Thyroid gland (tissue), 4 donors: Measurements from ENCODE around the gene SLC23A2.

Experiments used
- POLR2A ChIP-seq, 2 donors: fragments of 450-650 bp; IDR thresholded peaks; one replicate each; pipeline ENCODE4 v1.6.1; 2017; ENCODE audit warnings: antibody characterized with exemption in 2 of 2, mild to moderate bottlenecking in 2 of 2, moderate library complexity in 1 of 2
- TF ChIP-seq, protein P1 (sequence below), 6 experiments: fragments of 200-600 bp in 3 of 6; fragments of 450-650 bp in 3 of 6; sonication (generic) in 3 of 6; IDR thresholded peaks; one replicate each; pipeline ENCODE4 v1.5.1; 2016 to 2019; ENCODE audit warnings: antibody characterized with exemption in 6 of 6, mild to moderate bottlenecking in 2 of 6, inconsistent platforms in 1 of 6, moderate library complexity in 1 of 6

DNA sequence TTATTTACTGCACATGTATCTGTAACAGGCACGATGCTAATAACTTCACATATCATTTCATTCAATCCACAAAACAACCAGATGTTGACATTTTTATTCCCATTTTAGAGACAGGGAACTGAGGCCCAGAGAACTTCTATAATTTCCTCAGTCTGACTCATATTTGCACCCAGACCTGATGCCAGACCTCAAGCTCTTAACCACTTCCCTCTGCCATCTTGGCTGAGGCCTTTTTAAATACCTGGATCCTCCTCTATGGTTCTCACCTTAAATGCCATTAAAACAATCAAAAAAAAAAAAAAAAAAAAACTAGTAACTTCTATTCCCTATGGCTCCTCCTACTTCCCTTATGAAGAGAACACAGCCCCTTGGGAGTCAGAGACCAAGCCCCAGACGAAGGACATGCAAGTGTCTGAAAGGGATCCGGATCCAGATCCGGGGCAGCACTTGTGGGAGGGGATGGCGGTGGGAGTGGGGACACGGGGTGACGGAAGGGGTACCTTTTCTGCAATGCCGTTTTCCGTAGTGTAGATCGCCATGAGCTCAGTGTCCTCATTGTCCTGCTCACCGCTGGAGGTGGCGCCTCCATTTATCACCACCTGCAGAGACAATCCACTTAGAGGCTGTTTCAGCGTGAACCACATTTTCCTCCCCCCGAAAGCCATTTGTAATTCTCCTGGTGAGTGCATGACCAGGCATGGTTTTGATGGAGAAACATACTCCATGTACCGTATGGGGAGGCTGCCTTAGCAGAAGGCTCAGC lies 88.7 kb downstream of the SLC23A2 start:
- TF ChIP-seq, protein P1, sequence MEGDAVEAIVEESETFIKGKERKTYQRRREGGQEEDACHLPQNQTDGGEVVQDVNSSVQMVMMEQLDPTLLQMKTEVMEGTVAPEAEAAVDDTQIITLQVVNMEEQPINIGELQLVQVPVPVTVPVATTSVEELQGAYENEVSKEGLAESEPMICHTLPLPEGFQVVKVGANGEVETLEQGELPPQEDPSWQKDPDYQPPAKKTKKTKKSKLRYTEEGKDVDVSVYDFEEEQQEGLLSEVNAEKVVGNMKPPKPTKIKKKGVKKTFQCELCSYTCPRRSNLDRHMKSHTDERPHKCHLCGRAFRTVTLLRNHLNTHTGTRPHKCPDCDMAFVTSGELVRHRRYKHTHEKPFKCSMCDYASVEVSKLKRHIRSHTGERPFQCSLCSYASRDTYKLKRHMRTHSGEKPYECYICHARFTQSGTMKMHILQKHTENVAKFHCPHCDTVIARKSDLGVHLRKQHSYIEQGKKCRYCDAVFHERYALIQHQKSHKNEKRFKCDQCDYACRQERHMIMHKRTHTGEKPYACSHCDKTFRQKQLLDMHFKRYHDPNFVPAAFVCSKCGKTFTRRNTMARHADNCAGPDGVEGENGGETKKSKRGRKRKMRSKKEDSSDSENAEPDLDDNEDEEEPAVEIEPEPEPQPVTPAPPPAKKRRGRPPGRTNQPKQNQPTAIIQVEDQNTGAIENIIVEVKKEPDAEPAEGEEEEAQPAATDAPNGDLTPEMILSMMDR (IDR thresholded peaks at IDR 0.05): no peak
- TF ChIP-seq POLR2A (IDR thresholded peaks at IDR 0.05): no peak
